ENCODE results near the gene ARL9.
"Not testable (repeated sequence)": the region's sequence is repeated elsewhere in the genome, so short reads cannot be mapped to it uniquely, and the experiment has no call there.

Gene ARL9

GRCh38 chr4:56505269-56506130 lies at the start of gene ARL9:
TSS of gene ARL9 (plus strand) at chr4:56505791. CDS start at chr4:56505863, 72 bp downstream.
- DNase-seq (ENCODE audit: low read depth) = peak; percentile 31

GRCh38 chr4:56460085-56460484 lies 45.5 kb upstream of the ARL9 start:
- no peak for DNase-seq (ENCODE audit: low read depth)

- DNase-seq (ENCODE audit: low read depth) = no peak
Measured at GRCh38 chr4:56462157-56462556, 43.4 kb upstream of the ARL9 start.

GRCh38 chr4:56463711-56464110 lies 41.9 kb upstream of the ARL9 start:
- no peak for DNase-seq (ENCODE audit: low read depth)

DNA sequence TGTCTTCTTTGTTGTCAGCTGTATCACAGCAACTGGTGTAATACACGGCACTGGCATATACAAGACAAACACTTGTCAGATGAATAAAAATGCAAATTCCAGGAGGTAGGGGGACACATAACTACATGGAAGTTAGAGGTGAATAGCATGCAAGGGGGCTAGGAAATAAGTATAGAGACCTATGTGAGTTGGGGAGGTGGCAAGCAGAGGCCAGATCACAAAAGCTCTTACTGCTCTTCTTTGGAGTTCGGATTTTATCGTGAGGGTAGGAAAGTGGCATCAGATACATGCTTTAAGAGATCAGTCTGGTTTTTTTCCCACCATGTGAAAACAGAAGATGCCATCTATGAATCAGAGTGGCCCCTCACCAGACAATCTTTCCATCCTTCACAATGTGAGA lies 41.0 kb upstream of the ARL9 start:
- DNase-seq (ENCODE audit: low read depth) = no peak

GRCh38 chr4:56465599-56466295 lies 39.8 kb upstream of the ARL9 start:
- DNase-seq (ENCODE audit: low read depth) = no peak

GRCh38 chr4:56466296-56466761 lies 39.3 kb upstream of the ARL9 start:
- not testable (repeated sequence) for DNase-seq (ENCODE audit: low read depth)

- no peak for DNase-seq (ENCODE audit: low read depth)
Measured at GRCh38 chr4:56466910-56467283, 38.7 kb upstream of the ARL9 start.

GRCh38 chr4:56467284-56468096 lies 38.1 kb upstream of the ARL9 start, which contains the start of gene SRP72:
TSS of gene SRP72 (plus strand) at chr4:56467617. CDS start at chr4:56467636, 19 bp downstream.
- DNase-seq (ENCODE audit: low read depth) = peak; percentile 76

- no peak for DNase-seq (ENCODE audit: low read depth)
Measured at GRCh38 chr4:56468097-56468422, 37.5 kb upstream of the ARL9 start.

DNA sequence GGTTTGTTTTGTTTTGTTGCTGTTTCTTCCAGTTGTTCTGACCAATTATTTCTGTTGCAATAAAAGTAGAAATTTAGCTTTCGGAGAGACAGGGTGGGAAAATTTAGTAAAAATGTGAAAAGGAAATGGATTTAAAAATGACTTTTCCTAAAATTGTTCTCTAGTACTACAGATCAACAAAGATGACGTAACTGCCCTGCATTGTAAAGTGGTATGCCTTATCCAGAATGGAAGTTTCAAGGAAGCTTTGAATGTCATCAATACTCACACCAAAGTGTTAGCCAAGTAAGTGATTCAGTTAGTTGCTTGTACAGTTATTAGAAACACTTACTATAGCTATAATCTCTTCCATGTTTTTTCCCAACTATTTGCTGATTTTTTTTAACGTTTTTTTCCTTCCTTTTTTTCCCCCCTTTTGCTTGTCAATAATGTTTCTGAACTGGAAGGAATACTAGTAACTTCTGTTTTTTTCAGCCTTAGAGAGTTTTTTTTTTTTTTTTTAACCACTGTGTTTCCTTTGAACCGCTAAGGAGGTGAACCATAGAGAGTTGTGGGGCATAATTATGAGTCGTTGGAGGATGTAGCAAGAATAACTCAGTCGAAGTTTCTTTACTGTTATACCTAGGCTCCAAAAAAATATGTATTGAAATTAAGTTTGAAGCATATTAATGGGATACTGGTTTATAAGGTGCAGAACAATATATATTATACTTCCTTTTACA lies 35.9 kb upstream of the ARL9 start:
- no peak for DNase-seq (ENCODE audit: low read depth)

GRCh38 chr4:56475917-56476316 lies 29.7 kb upstream of the ARL9 start:
- no peak for DNase-seq (ENCODE audit: low read depth)

DNA sequence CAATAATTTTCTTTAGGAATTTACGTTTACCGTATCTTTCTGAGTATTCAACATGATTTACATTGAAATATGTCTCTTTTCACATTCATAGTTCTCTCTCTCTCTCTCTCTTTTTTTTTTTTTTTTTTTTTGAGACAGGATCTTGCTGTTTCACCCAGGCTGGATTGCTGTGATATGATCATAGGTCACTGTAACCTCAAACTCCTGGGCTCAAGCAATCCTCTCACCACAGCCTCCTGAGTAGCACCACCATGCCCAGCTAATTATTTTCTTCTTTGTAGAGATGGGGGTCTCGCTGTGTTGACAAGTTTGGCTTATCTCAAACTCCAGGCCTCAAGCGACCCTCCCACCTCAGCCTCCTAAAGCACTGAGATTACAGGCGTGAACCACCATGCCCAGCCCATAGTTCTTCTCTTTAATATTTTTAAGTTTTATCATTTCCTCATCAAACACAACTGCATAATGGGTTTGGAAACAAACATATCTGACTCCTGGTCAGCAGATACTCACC lies 28.3 kb upstream of the ARL9 start:
- DNase-seq (ENCODE audit: low read depth) = no peak

GRCh38 chr4:56480691-56481090 lies 24.9 kb upstream of the ARL9 start:
- no peak for DNase-seq (ENCODE audit: low read depth)

DNA sequence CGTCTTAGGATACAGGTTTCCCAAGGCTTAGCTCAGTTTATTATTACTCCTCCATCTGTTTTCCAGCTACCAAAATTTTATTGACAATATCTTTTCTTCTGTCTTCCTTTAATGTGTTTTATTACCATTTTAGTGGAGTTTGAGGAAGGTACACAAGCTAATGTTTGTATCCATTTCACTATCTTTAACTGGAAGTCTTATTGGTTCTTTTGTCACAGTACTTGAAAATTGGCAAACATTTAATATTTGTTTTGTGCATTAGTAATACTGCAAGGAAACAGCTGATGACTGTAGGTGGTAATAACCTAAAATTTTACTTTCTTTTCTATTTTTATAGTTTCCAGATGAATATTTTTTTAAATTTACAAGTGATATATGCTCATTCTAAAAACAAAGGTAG lies 9.3 kb upstream of the ARL9 start:
- DNase-seq (ENCODE audit: low read depth) = no peak

- DNase-seq (ENCODE audit: low read depth) = no peak
Measured at GRCh38 chr4:56511098-56511497, 5.5 kb downstream of the ARL9 start.

DNA sequence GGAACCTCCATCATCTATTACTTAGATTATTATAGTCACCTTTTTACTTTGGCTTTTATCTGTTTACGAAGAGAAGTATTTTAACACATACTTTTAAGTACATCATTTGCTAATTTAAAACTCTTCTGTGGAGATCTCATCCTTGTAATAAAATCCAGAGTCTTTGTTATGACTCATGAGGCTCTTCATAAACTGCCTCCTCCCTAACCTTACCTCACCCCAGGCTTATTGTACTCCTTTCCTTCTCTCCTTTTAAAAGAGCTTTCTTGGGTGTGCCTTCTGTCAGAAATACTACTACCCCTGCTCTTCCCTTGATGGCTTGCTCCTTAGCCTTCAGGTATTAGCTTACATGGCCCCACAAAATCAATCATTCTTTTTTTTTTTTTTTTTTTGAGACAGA lies 6.6 kb downstream of the ARL9 start:
- DNase-seq (ENCODE audit: low read depth) = no peak

DNA sequence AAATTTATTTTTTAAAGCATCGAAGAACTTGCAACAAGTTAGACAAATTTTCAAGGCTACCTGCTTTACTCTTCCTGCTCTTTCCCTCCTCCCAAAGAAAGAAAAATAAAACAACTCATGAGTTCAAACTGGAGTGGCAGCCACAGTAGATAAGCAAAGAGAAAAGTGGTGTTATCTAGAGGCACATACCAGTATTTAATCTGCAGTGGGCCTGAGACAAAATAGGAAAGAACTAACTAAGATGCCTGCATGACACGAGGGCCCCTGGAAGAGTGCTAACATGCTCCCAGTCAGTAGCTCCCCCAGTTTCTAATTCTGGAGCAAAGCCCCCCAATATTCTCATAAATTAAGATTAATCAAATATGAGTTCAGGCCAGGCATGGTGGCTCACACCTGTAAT lies 7.9 kb downstream of the ARL9 start:
- no peak for DNase-seq (ENCODE audit: low read depth)

GRCh38 chr4:56530269-56531148 lies 24.9 kb downstream of the ARL9 start:
- peak; percentile 65 for DNase-seq (ENCODE audit: low read depth)

DNA sequence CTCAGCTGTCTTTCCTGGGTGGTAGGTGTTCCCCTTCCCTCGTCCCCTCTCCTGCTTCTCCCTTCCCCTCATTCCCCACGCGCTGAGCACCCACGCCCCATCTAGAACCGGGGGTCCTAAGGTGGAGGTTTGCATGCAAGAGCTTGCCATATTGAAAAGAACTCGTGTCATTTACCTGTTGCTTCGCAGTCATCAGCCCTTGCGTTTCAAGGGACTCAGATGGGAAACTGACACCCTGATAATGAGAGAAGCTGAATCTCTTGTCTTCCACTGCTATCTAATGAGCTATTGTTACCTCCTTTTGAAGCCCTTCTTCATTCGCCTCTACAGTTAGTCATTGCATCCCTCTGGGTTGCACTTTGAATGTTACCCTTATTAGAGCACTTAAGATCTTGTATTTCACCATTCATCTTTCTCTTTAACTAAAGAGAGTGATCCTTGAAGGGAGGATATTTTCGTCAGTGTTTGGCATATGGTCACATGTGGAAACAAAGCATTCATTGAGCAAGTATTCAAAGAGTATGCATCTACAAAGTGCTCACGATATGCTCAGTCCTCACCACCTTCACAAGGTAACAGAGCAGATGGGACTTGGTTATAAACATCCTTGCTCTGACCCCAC lies 25.7 kb downstream of the ARL9 start:
- no peak for DNase-seq (ENCODE audit: low read depth)
